Fibroblast of pulmonary artery (primary cell): ENCODE results near the gene SMTNL2.
A peak's percentile ranks its signal among the peaks of the same experiment; 100 is the strongest.

Experiments used
- DNase-seq: peaks from one replicate; pipeline ENCODE4 v3.0.0-alpha.2; 2010; ENCODE audit warnings: low read depth
- H3K4me3 ChIP-seq: replicated peaks from 2 replicates; pipeline ENCODE4 v1.5.1; 2011; ENCODE audit warnings: low read depth, mild to moderate bottlenecking, control low read depth, low read length, moderate library complexity
- CTCF ChIP-seq: IDR thresholded peaks from 2 replicates; pipeline ENCODE4 v1.5.1; 2011; ENCODE audit warnings: mild to moderate bottlenecking, control low read depth, low read length, inconsistent platforms; ENCODE audit errors: missing control alignments

SMTNL2 gene

GRCh38 chr17:4580291-4580690 is 4.0 kb upstream of the SMTNL2 start:
- H3K4me3 ChIP-seq, result no peak overlapping the region
- no peak for DNase-seq

GRCh38 chr17:4582101-4582501 is 2.2 kb upstream of the SMTNL2 start:
- DNase-seq, result no peak
- no peak for TF ChIP-seq CTCF
- no peak overlapping the region for H3K4me3 ChIP-seq

More at GRCh38 chr17:4580291-4580690, 4.0 kb upstream of the SMTNL2 start:
- no peak for TF ChIP-seq CTCF

GRCh38 chr17:4582691-4583090 is 1.6 kb upstream of the SMTNL2 start:
- TF ChIP-seq CTCF, result no peak
- no peak for DNase-seq
- no peak overlapping the region for H3K4me3 ChIP-seq

GRCh38 chr17:4583206-4583605 is 1.1 kb upstream of the SMTNL2 start:
- no peak for TF ChIP-seq CTCF
- no peak overlapping the region for H3K4me3 ChIP-seq
- DNase-seq, result no peak

GRCh38 chr17:4583782-4584100 is 588 bp upstream of the SMTNL2 start:
- no peak overlapping the region for H3K4me3 ChIP-seq
- peak; percentile 41 for TF ChIP-seq CTCF
- no peak for DNase-seq

GRCh38 chr17:4584917-4585637 is 748 bp downstream of the SMTNL2 start:
- DNase-seq, result no peak
- no peak for TF ChIP-seq CTCF
- H3K4me3 ChIP-seq, result no peak overlapping the region

GRCh38 chr17:4585638-4585994 is 1.3 kb downstream of the SMTNL2 start:
- H3K4me3 ChIP-seq, result no peak overlapping the region
- DNase-seq, result no peak
- no peak for TF ChIP-seq CTCF
